OCI-LY7 (cell line): ENCODE measurements around the gene SPESP1. TPM values are rescaled to one million over a fixed set of nuclear protein-coding genes. Genes with fewer than 3 reads are reported as not detected.

ENCODE experiments used
- Bru-seq: library from RNA; stranded (reverse); fragments of 400-500 nt; gene quantifications from one replicate; lab custom pipeline; 2021; lab: Mats Ljungman, UMichigan
- BruChase-seq, 2 experiments: library from RNA; stranded (reverse); fragments of 400-500 nt; gene quantifications; one replicate each; lab custom pipeline; 2021; lab: Mats Ljungman, UMichigan
- BruUV-seq: library from RNA; stranded (reverse); fragments of 400-500 nt; replicated peaks from 2 replicates; lab custom pipeline; 2021; lab: Mats Ljungman, UMichigan
- CTCF ChIA-PET: fragments of 300-600 bp; sonication (Branson Sonifier 250); formaldehyde crosslinking; loops from one replicate; lab custom pipeline; 2022; ENCODE audit warnings: antibody characterized with exemption; ENCODE audit not compliant: unreplicated experiment; lab: Charles Lee
- POLR2A ChIA-PET: fragments of 300-600 bp; sonication (Branson Sonifier 250); formaldehyde crosslinking; loops from one replicate; lab custom pipeline; 2022; ENCODE audit warnings: antibody characterized with exemption; lab: Charles Lee
- DNase-seq: peaks from one replicate; pipeline ENCODE4 v3.0.0-alpha.2; 2015; ENCODE audit warnings: low spot score
- H2AFZ ChIP-seq: fragments of 200-600 bp; sonication (generic), shearing (Covaris generic); 2 replicates; pipeline ENCODE4 v1.6.1; 2014; ENCODE audit warnings: mild to moderate bottlenecking, antibody characterized with exemption, low read length, moderate library complexity
- H3K27ac ChIP-seq: fragments of 200-600 bp; sonication (generic); 2 replicates; pipeline ENCODE4 v1.5.1; 2014; ENCODE audit warnings: mixed run types, low read depth, mild to moderate bottlenecking, moderate library complexity, low read length, inconsistent platforms; ENCODE audit not compliant: poor library complexity, severe bottlenecking
- H3K36me3 ChIP-seq: fragments of 200-600 bp; sonication (generic); 2 replicates; pipeline ENCODE4 v1.6.1; 2014; ENCODE audit warnings: mild to moderate bottlenecking, antibody characterized with exemption, low read length, moderate library complexity, mixed read lengths; ENCODE audit not compliant: insufficient read depth
- H3K4me1 ChIP-seq: fragments of 200-600 bp; sonication (generic); 2 replicates; pipeline ENCODE4 v1.5.1; 2014; ENCODE audit warnings: mild to moderate bottlenecking, low read length; ENCODE audit not compliant: insufficient read depth, poor library complexity, severe bottlenecking
- H3K4me2 ChIP-seq: fragments of 200-600 bp; sonication (generic); 2 replicates; pipeline ENCODE4 v1.6.1; 2014; ENCODE audit warnings: mild to moderate bottlenecking, low read length
- H3K4me3 ChIP-seq: fragments of 200-600 bp; sonication (generic); 2 replicates; pipeline ENCODE4 v1.5.1; 2014; ENCODE audit warnings: mild to moderate bottlenecking, low read depth, low read length; ENCODE audit not compliant: poor library complexity, severe bottlenecking
- H3K79me2 ChIP-seq: fragments of 200-600 bp; sonication (generic); 2 replicates; pipeline ENCODE4 v1.6.1; 2016; ENCODE audit warnings: low read depth, mild to moderate bottlenecking, low read length, moderate library complexity, mixed read lengths; ENCODE audit not compliant: insufficient read depth
- H3K9me2 ChIP-seq: fragments of 200-600 bp; sonication (generic); 2 replicates; pipeline ENCODE4 v1.6.1; 2016; ENCODE audit warnings: mild to moderate bottlenecking, low read length, mixed read lengths; ENCODE audit not compliant: insufficient read depth
- H3K9me3 ChIP-seq: fragments of 200-600 bp; sonication (generic); 2 replicates; pipeline ENCODE4 v1.6.1; 2014; ENCODE audit warnings: mild to moderate bottlenecking, mixed run types, low read length, mixed read lengths
- H4K20me1 ChIP-seq: fragments of 200-600 bp; sonication (generic); 2 replicates; pipeline ENCODE4 v1.6.1; 2014; ENCODE audit warnings: mild to moderate bottlenecking, antibody characterized with exemption, low read length, moderate library complexity, mixed read lengths; ENCODE audit not compliant: insufficient read depth
- EZH2phosphoT487 ChIP-seq: fragments of 200-600 bp; sonication (generic); IDR thresholded peaks from 2 replicates; pipeline ENCODE4 v1.6.1; 2018; ENCODE audit warnings: low read depth, borderline replicate concordance, mild to moderate bottlenecking, mixed run types, antibody characterized with exemption, low read length, moderate library complexity, mixed read lengths
- intact Hi-C: fragments of 100-400 bp; cut with micrococcal nuclease; formaldehyde crosslinking; loops from one replicate; pipeline ENCODE4 v1.10.0; 2022; ENCODE audit not compliant: unreplicated experiment
- long read RNA-seq: library from polyadenylated mRNA; stranded (forward); transcript quantifications from one replicate; pipeline ENCODE4 v2.0.0, GENCODE V29; 2022
- total RNA-seq, 2 experiments: library from RNA; depleted of rRNA in 1 of 2; stranded (reverse); fragments of >200 nt in 1 of 2; shearing (Covaris generic) in 1 of 2; gene quantifications; 2 replicates each; pipeline ENCODE4 v1.2.3, GENCODE V29; 2014 to 2022
- TF ChIP-seq, protein P1 (sequence below): fragments of 200-600 bp; sonication (generic); conservative IDR thresholded peaks from 2 replicates; pipeline ENCODE4 v1.5.1; 2014; ENCODE audit warnings: mild to moderate bottlenecking, antibody characterized with exemption, low read length, moderate library complexity, mixed read lengths

The SPESP1 gene
- total RNA-seq (2014; rRNA removed; shearing (Covaris generic)) (not detected in 2 replicates), total RNA-seq (2022) (not detected in 2 replicates), Bru-seq, nascent RNA (not detected), BruChase-seq, experiment 1, labeled RNA remaining after a 6-hour chase (percentile 3 among the genes with signal in this experiment), BruChase-seq, experiment 2, labeled RNA remaining after a 2-hour chase (not detected)
- long read RNA-seq, partial matches to known transcripts: 3 of 14 reads
- long read RNA-seq, other reads (novel, unspliced or antisense): 11 of 14 reads

DNA sequence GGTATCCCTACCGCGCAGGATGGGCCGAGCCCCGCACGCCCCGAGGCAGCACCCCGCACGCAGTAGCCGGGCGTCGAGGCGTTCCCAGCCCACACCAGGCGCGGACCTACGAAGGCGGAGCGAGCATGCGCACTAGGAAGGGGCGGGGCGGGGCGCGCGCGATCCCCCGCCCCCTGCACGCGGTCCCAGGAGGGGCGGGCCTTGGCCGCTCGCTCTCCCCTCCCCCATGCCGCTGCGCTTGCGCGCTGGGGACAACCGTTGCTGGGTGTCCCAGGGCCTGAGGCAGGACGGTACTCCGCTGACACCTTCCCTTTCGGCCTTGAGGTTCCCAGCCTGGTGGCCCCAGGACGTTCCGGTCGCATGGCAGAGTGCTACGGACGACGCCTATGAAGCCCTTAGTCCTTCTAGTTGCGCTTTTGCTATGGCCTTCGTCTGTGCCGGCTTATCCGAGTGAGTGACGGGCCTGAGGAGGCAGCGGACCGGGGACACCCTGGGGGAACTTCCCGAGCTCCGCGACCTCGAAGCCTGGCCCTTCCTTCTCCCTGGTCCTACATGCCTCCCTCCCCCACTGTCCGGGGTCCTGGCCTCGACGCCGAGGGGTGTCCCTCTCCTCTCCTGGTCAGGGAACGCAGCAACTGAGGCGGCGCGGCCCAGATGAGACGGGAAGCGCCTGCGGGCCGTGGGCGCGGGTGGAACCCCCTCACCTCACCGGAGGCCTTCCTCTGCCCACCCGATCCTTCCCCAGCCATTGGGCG lies at the start of gene SPESP1:
TSS of gene SPESP1 (plus strand) at position 258 of the 755 bp plus-strand sequence. CDS start at position 387, 129 bp downstream.
- H3K4me1 ChIP-seq: peaks cover 4% of the 10 kb centered on the region
- no peak within 1 kb of the TSS for H3K27ac ChIP-seq
- no peaks in the 10 kb centered on the region for H3K79me2 ChIP-seq
- CTCF ChIA-PET: no interaction called here
- H3K4me3 ChIP-seq: no peak within 1 kb of the TSS
- TF ChIP-seq, protein P1, sequence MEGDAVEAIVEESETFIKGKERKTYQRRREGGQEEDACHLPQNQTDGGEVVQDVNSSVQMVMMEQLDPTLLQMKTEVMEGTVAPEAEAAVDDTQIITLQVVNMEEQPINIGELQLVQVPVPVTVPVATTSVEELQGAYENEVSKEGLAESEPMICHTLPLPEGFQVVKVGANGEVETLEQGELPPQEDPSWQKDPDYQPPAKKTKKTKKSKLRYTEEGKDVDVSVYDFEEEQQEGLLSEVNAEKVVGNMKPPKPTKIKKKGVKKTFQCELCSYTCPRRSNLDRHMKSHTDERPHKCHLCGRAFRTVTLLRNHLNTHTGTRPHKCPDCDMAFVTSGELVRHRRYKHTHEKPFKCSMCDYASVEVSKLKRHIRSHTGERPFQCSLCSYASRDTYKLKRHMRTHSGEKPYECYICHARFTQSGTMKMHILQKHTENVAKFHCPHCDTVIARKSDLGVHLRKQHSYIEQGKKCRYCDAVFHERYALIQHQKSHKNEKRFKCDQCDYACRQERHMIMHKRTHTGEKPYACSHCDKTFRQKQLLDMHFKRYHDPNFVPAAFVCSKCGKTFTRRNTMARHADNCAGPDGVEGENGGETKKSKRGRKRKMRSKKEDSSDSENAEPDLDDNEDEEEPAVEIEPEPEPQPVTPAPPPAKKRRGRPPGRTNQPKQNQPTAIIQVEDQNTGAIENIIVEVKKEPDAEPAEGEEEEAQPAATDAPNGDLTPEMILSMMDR: no peak
- TF ChIP-seq EZH2phosphoT487: no peak
- BruUV-seq: no TSS peak
- DNase-seq: no peak
- no peaks in the 10 kb centered on the region for H3K9me2 ChIP-seq
- POLR2A ChIA-PET: no interaction called here
- no peaks in the 10 kb centered on the region for H3K9me3 ChIP-seq
- H2AFZ ChIP-seq: no peak within 1 kb of the TSS
- H3K4me2 ChIP-seq: no peak within 1 kb of the TSS
- no peaks in the 10 kb centered on the region for H3K36me3 ChIP-seq
- intact Hi-C loops: no loop called here
- no peaks in the 10 kb centered on the region for H4K20me1 ChIP-seq

DNA sequence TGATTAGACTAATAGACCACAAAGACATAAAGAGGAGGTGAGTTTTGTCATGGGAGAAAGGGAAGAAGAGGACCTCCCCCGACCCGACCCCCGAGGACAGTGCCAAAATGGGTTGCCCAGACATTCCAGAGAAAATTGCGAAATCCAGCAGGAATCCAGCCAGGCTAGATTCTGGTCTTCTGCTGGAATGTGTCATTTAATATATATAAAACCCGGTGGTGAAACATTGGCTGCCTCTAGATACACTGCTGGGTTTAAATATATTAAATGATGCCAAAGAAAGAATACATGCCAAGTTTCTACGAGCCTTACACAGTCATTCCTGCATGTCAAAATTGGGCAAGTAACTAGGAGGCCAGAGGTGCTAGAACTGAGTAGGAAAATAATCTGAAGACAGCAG lies 45.3 kb upstream of the SPESP1 start:
- DNase-seq: no peak
- Histone ChIP-seq H3K36me3 (no peaks in the 10 kb centered on the region), H3K4me2 (no peak overlapping the region), H3K9me2 (no peaks in the 10 kb centered on the region), H2AFZ (no peak overlapping the region), H3K9me3 (no peaks in the 10 kb centered on the region), H3K4me1 (no peaks in the 10 kb centered on the region), H3K4me3 (no peak overlapping the region), H3K27ac (no peak overlapping the region), H3K79me2 (no peaks in the 10 kb centered on the region), H4K20me1 (no peaks in the 10 kb centered on the region)
- TF ChIP-seq EZH2phosphoT487: no peak
- TF ChIP-seq, protein P1: no peak
- intact Hi-C loops: no loop called here
- no TSS peak for BruUV-seq
- ChIA-PET POLR2A (interaction anchor here (0.6 to 1.4 kb wide), 3 partner anchors 9 to 132 kb away, joined by 3 to 6 read pairs (median 4); no protein-coding TSS in a partner anchor), CTCF (no interaction called here)
